Stimulated activated naive CD4-positive, alpha-beta T cell treated with Interleukin-2 at 50 U/mL for 16 hours (primary cell): ENCODE data around the gene ZNF705A.
"Not testable (repeated sequence)": the region's sequence is repeated elsewhere in the genome, so short reads cannot be mapped to it uniquely, and the experiment has no call there.

ENCODE experiments used
- DNase-seq: peaks from one replicate; lab custom pipeline; 2025; lab: John Stamatoyannopoulos, UW

The ZNF705A gene

DNA sequence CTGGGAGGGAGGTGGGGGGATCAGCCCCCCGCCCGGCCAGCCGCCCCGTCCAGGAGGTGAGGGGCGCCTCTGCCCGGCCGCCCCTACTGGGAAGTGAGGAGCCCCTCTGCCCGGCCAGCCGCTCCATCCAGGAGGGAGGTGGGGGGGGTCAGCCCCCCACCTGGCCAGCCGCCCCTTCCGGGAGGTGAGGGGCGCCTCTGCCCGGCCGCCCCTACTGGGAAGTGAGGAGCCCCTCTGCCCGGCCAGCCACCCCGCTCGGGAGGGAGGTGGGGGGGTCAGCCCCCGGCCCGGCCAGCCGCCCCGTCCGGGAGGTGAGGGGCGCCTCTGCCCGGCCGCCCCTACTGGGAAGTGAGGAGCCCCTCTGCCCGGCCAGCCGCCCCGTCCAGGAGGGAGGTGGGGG lies 27.4 kb downstream of the ZNF705A start:
- DNase-seq: not testable (repeated sequence)

DNA sequence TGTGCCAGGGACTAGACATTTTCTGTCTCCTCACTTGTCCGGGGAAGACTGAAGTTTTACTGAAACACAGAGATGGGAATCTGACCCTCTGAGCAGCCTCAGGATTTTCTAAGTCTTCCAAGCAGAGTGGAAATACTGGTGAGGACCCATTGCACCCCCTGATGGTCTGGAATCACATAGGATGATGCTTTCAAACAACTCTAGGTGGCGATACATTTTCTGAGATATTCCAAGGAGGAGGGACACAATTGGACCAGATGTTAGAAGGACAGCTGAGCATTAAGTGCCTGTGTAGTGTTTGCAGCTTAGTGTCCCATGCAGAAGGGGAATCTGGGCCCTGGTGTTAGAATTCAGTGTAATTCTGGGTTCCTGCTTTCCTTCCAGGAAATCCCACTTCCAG lies 31.3 kb downstream of the ZNF705A start:
- DNase-seq: not testable (repeated sequence)

DNA sequence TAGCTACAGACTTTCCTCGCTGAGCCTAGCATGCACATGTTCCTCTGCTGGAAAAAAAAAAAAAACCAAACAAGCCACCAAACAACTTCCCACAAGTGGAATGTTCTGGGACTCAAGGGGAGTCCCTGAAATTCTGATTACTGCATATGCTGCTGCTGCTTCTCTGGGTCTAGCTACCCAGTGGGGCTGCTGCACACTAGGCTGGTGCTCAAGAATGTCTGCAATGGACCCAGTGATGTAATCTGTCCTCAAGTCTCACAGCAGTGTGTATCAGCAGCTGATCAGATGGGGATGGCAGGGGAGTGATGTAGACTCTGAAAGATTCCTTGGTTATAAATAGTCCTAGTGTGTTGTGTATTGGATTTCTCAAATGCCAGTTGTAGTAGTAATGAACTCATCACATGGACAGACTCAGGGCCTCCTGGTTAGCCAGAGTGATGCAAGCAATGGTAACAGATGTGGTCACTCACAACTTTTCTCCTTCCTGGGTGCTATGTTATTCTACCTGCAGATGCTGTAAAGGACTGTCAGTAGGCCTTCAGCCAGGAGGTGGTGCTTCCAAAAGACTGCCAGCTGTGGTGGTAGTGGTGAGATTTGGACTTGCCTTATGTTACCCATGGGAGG lies 41.0 kb downstream of the ZNF705A start:
- DNase-seq: not testable (repeated sequence)

DNA sequence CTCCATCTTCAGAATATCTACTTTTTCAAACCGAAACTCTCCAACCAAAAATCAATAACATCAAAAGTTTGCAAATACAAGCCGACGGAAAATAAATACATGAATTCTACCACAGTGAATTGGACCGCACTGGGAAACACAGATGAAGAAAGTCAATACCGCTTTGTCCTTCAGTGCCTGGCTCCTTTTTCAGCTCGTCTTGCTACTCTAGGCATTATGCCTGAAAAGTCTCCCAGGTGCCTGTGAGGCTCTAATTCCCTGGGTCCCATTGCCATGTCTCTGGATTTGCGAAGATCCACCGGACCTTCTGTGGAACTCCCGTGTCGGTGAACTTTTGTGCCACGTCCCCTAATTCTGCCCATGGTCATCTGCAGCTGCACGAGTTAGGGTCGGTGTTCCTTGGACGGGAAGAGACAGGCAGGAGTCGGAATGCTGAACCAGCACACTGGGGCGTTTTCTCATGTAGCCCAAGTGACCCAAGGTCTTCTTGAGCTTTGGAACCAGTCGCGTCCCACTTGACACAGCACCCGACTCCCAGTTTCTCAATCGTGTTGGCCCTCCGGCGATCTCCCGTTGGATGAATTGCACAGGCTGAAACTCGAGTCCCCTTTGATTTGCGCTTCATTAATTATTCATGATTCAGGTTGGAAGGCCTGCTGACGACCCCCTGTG lies 62.0 kb downstream of the ZNF705A start:
- DNase-seq: not testable (repeated sequence)

DNA sequence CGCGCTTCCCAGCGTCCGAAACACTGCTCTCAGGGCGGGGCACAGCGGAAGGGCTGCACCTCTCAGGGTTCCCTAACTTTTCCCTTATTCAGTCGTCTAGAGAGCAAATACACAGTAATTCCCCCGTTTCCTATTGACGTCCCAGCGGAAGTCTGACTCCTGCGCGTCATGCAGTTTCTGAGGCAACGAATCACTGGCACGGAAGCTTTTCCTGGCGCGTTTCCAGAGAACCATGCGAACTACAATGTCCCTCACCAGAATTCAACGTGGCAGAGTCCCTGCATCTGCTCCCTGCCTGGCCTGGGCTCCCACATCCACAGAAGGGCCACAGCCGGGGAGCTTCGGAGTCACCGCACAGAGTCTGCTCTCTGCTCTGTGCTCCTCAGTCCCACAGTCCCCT lies 64.6 kb downstream of the ZNF705A start:
- DNase-seq: not testable (repeated sequence)

DNA sequence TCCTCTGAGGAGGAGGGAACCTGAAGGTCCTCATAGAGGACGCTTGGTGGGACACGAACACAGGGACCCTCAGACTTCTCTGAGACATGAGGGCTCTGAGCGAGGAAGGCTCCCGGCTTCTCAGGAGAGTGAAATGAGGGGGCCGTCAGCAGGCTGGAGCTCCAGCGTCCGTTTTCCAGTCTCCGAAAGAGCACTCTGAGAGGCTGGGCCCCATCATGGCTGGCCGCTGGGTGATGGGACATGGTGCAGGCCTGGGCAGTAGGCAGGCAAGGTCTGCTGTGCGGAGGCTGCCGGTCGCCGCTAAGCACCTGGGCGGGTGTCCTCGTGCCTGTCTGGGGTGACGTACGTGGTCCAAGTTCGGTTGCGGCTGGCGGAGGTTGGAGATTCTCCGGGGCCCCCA lies 65.0 kb downstream of the ZNF705A start:
- not testable (repeated sequence) for DNase-seq

DNA sequence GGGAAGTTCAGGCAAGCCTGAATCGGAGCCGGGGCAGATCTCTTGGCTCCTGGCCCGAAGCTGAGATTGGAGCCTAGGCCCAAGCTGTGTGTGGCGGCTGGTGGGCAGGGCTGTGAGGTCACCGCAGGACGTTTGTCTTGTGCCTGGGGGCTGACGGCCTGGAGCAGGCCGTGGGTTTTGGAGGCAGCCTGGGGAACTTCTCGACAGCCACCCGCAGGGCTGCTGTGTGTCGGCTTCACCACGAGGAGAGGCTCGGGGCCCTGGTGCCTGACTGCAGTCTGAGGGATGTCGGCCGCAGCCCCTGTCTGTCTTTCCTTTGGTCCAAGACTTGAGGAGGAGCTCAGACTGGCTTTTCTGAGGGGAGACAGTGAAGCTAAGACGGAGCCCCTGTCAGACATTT lies 65.5 kb downstream of the ZNF705A start:
- not testable (repeated sequence) for DNase-seq

DNA sequence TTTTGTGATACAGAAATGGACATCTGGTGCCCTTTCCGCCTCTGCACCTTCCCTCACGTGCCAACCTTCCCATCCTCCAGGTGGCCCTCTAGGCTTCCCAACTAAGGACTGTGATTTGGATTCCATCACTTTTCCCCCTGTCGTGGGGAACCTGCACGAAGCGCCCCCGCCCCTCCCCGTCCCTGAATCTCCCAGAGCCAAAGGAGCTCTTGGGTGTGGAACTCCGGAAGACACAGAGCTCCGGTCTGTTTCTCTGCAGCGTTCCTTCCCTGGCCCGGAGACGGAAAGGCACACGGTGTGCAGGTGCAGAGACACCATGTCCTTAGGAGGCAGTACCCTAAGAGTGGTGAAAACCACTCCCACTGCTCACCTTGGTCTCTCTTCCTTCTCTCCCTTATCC lies 66.8 kb downstream of the ZNF705A start:
- not testable (repeated sequence) for DNase-seq

DNA sequence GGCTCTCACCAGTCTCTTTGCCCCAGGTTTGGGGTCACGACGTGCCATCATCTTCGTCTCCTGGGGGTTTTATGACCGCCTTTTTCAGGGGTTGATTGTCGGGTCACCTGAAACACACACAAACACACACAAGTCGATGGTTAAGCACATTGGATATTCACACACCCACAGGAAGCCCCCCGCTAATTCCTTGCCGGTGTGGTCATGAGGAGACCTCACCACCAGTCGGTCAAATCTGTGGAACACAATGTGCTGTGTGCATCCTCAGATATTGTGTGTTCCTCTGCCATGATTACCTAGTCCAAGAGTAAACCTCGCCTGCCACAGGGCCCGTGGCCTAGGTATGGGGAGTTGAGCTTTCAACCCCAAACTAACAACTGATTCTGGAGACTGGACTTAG lies 68.0 kb downstream of the ZNF705A start:
- DNase-seq: not testable (repeated sequence)

DNA sequence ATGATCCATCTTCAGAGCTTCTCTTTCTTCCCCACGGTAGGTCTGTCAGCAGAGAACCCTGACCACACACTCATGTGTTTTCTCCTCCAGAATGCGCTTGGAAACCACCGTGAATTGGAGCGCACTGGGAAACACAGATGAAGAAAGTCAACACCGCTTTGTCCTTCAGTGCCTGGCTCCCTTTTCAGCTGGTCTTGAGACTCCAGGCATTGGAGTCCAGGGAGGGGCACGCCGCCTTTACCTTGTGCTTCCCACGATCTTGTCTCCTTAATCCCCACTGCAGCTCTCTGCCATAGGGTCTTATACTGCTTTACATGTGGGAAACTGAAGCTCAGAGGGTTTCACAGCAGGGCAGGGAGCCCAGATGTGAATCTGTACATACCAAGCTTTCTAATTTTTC lies 69.5 kb downstream of the ZNF705A start:
- no peak for DNase-seq

DNA sequence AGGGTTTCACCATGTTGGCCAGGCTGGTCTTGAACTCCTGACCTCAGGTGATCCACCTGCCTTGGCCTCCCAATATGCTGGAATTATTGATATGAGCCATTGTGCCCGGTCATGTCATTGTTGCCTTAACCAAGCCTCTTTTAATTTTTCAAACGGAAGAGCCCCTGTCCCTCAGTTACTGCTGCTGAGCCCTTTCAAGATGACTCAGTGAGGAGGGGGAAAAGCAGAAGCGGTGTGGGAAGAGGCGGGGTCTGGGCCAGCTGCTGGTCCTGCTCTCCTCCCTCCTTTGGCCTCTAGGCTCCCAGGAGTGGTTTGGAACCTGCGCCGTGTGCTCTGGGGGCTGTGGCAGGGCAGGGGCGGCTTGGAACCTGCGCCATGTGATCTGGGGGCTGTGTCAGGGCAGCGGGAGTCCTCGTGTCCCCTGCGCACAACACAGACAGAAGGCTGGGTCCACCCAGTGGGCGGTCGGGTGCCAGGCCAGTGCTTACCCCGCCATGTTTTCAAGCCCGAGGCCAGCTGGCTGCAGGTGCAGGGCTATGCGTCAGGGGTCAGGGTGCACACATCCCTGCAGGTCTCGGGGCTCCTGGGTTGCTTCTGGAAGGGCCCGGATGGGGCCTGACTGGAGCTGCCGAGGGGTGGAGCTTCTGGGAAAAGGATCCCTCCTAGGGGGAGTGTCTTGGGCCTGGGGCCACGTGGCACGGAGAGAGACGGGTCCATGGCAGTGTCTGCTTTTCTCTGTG lies 70.3 kb downstream of the ZNF705A start, which contains the start of gene FAM90A1:
FAM90A1 (minus strand) TSS at position 627 of the 740 bp plus-strand sequence. CDS start 2,786 bp downstream, outside the sequence.
- not testable (repeated sequence) for DNase-seq

DNA sequence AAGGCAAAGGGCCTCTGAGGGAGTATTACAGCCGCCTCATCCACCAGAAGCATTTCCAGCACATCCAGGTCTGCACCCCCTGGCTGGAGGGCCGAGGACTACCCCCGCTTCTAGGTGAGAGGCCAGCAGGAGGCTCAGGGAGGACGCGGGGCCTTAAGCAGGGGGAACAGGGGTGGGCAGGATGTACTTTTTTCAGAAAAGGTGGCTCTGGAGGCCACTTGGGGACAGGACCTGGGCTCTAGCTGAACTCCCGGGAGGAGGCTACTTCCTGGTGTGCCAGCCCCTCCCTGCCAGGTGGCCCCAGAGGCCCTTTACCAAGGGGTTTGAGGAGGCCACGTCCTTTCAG lies 70.9 kb downstream of the ZNF705A start:
- DNase-seq: not testable (repeated sequence)

DNA sequence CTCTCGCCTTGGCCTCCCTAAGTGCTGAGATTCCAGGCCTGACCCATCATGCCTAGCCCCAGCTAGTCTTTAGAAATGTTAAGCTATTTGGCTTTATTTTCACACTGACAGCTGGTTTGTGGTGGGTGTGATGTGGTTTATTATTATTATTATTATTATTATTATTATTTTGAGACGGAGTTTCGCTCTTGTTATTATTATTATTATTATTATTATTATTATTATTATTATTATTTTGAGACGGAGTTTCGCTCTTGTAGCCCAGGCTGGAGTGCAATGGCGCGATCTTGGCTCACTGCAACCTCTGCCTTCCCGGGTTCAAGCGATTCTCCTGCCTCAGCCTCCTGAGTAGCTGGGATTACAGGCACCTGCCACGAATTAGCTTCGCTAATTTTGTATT lies 71.8 kb downstream of the ZNF705A start:
- DNase-seq: not testable (repeated sequence)

DNA sequence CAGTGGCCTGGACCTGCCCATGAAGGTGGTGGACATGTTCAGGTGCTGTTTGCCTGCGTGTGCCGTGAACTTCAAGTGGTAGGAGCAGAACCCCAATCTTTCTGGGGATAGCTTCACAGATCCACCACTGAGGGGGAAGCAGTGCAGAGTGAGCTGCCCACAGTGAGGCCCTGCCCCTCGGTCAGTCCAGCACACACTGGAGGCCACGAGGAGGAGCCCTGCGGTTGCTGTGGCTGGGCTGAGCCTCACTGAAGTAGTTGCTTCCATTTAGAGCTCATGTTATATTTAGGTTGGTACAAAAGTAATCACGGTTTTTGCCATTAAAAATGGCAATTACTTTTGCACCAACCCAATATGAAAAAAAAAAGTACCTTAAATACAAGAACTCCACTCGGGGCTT lies 72.7 kb downstream of the ZNF705A start:
- DNase-seq: not testable (repeated sequence)
